ENCODE results near the gene PCDHA2. TPM values are rescaled to one million over a fixed set of nuclear protein-coding genes. Genes with fewer than 3 reads are reported as not detected.
A peak's percentile ranks its signal among the peaks of the same experiment; 100 is the strongest.
"Not testable (repeated sequence)": the region's sequence is repeated elsewhere in the genome, so short reads cannot be mapped to it uniquely, and the experiment has no call there.

PCDHA2 gene
- total and polyA plus RNA-seq, 2 donors from 2014 or later, result 0.17 to 0.50 TPM

DNA sequence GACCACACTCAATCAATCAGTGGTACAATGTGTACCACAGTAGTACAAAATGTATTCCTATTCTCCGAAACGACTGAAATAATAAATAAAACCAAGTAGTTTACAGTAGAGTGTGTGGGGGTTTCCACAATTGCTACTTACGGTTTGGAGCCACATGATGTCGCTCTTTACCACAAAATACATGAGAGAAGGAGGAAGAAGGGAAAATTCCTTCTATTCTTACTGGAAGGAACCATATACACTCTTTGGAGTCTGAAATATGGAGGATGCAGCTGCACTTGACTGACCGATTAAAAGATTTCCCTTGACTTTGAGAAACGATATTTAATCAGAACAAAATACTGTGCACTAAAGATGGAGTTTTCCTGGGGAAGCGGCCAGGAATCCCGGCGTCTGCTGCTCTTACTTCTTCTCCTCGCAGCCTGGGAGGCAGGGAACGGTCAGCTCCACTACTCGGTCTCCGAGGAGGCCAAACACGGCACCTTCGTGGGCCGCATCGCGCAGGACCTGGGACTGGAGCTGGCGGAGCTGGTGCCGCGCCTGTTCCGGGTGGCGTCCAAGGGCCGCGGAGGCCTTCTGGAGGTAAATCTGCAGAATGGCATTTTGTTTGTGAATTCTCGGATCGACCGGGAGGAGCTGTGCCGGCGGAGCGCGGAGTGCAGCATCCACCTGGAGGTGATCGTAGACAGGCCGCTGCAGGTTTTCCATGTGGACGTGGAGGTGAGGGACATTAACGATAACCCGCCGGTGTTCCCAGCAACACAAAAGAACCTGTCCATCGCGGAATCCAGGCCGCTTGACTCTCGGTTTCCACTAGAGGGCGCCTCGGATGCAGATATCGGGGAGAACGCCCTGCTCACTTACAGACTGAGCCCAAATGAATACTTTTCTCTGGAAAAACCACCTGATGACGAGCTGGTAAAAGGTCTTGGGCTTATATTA lies 12.5 kb downstream of the PCDHA2 start, which contains the start of gene PCDHA4:
Gene PCDHA4 (plus strand): TSS at position 235 of the 942 bp plus-strand sequence.
- intact Hi-C loops (cut with DNase I), result no loop called here
- peaks cover under 1% of the 10 kb centered on the region for H3K27me3 ChIP-seq (ENCODE audit: control insufficient read depth, insufficient read depth, low read length)
- DNase-seq (peak in 2 of 5 donors; percentile 30 to 73), FAIRE-seq (no peak)
- H3K4me1 ChIP-seq (ENCODE audit: control insufficient read depth in 2 of 3, insufficient read depth in 2 of 3, low read depth in 1 of 3, low read length in 3 of 3), result peaks cover 0 to 2% (median 0%) of the 10 kb centered on the region in 3 donors
- peak within 1 kb of the TSS in 2 of 3 donors; percentile 46 to 55 for H3K4me3 ChIP-seq (ENCODE audit: low read length in 3 of 3)
- H3K9me3 ChIP-seq (ENCODE audit: control insufficient read depth in 2 of 3, insufficient read depth in 1 of 3, low read length in 3 of 3), result peaks cover under 1 to 19% (median under 1%) of the 10 kb centered on the region in 3 donors
- H3K27ac ChIP-seq (ENCODE audit: low read depth in 2 of 2, low read length in 2 of 2), result no peak within 1 kb of the TSS
- H3K9ac ChIP-seq (ENCODE audit: low read length in 3 of 3), result no peak within 1 kb of the TSS
- TF ChIP-seq CTCF (IDR thresholded peaks at IDR 0.05; ENCODE audit: borderline replicate concordance, extremely low read depth, insufficient read depth), result peak; percentile 34
- no peaks in the 10 kb centered on the region for H3K36me3 ChIP-seq (ENCODE audit: control insufficient read depth in 2 of 3, insufficient read depth in 3 of 3, low read length in 3 of 3)

DNA sequence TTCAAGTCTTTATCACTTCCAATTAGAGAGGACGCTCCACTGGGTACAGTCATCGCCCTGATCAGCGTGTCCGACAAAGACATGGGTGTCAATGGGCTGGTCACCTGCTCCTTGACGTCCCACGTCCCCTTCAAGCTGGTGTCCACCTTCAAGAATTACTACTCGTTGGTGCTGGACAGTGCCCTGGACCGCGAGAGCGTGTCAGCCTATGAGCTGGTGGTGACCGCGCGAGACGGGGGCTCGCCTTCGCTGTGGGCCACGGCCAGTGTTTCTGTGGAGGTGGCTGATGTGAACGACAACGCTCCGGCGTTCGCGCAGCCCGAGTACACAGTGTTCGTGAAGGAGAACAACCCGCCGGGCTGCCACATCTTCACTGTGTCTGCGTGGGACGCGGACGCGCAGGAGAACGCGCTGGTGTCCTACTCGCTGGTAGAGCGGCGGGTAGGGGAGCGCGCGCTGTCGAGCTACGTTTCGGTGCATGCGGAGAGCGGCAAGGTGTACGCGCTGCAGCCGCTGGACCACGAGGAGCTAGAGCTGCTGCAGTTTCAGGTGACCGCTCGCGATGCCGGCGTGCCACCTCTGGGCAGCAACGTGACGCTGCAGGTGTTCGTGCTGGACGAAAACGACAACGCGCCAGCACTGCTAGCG lies 13.7 kb downstream of the PCDHA2 start:
- intact Hi-C loops (cut with DNase I); H3K27me3 ChIP-seq (ENCODE audit: control insufficient read depth, insufficient read depth, low read length); H3K4me1 ChIP-seq (ENCODE audit: control insufficient read depth in 2 of 3, insufficient read depth in 2 of 3, low read depth in 1 of 3, low read length in 3 of 3); H3K4me3 ChIP-seq (ENCODE audit: low read length in 3 of 3); H3K36me3 ChIP-seq (ENCODE audit: control insufficient read depth in 2 of 3, insufficient read depth in 3 of 3, low read length in 3 of 3); H3K9ac ChIP-seq (ENCODE audit: low read length in 3 of 3); H3K9me3 ChIP-seq (ENCODE audit: control insufficient read depth in 2 of 3, insufficient read depth in 1 of 3, low read length in 3 of 3); FAIRE-seq; H3K27ac ChIP-seq (ENCODE audit: low read depth in 2 of 2, low read length in 2 of 2): not testable (repeated sequence)
- DNase-seq, result peak in 1 of 5 donors; percentile 54

GRCh38 chr5:140808889-140809291 lies 14.2 kb downstream of the PCDHA2 start:
- no peak for TF ChIP-seq CTCF (IDR thresholded peaks at IDR 0.05; ENCODE audit: borderline replicate concordance, extremely low read depth, insufficient read depth)
- FAIRE-seq (no peak), DNase-seq (peak in 1 of 5 donors; percentile 72)
- no peaks in the 10 kb centered on the region for H3K36me3 ChIP-seq (ENCODE audit: control insufficient read depth in 2 of 3, insufficient read depth in 3 of 3, low read length in 3 of 3)
- H3K9ac ChIP-seq (ENCODE audit: low read length in 3 of 3), result no peak overlapping the region
- peaks cover 0 to 10% (median 0%) of the 10 kb centered on the region in 3 donors for H3K9me3 ChIP-seq (ENCODE audit: control insufficient read depth in 2 of 3, insufficient read depth in 1 of 3, low read length in 3 of 3)
- H3K27ac ChIP-seq (ENCODE audit: low read depth in 2 of 2, low read length in 2 of 2), result no peak overlapping the region
- no peaks in the 10 kb centered on the region for H3K27me3 ChIP-seq (ENCODE audit: control insufficient read depth, insufficient read depth, low read length)
- no peaks in the 10 kb centered on the region for H3K4me1 ChIP-seq (ENCODE audit: control insufficient read depth in 2 of 3, insufficient read depth in 2 of 3, low read depth in 1 of 3, low read length in 3 of 3)
- intact Hi-C loops (cut with DNase I), result no loop called here
- H3K4me3 ChIP-seq (ENCODE audit: low read length in 3 of 3), result no peak overlapping the region

Data from kidney (tissue), 14 donors.